ENCODE data around the gene G6PC1.

GRCh38 chr17:42891539-42892152, 9.0 kb upstream of the G6PC1 start:
- TF ChIP-seq CTCF (IDR thresholded peaks at IDR 0.05; ENCODE audit: low read depth, low read length) (no peak), EZH2phosphoT487 (IDR thresholded peaks at IDR 0.05; ENCODE audit: low read depth) (no peak)

All from OCI-LY3 (cell line).